PFSK-1 (cell line): ENCODE measurements around the gene ATP13A5.

ENCODE experiments used
- FOXP2 ChIP-seq: optimal IDR thresholded peaks from 2 replicates; pipeline ENCODE3; 2011; ENCODE audit warnings: borderline replicate concordance, control low read depth, inconsistent platforms; ENCODE audit not compliant: insufficient read depth; ENCODE audit errors: extremely low read length, extremely low read depth
- POLR2AphosphoS5 ChIP-seq: IDR thresholded peaks from 2 replicates; pipeline ENCODE4 v1.6.1; 2012; ENCODE audit warnings: low read depth, mild to moderate bottlenecking, control low read depth, low read length, moderate library complexity
- REST ChIP-seq, 2 experiments: IDR thresholded peaks; 2 replicates each; pipeline versions ENCODE4 v1.6.1 to v1.8.0; 2011 to 2012; ENCODE audit warnings: low read depth in 2 of 2, low read length in 2 of 2, control low read depth in 1 of 2, inconsistent platforms in 1 of 2, mild to moderate bottlenecking in 1 of 2, moderate library complexity in 1 of 2; ENCODE audit not compliant: insufficient read depth in 1 of 2
- SIN3A ChIP-seq: IDR thresholded peaks from 2 replicates; pipeline ENCODE4 v1.6.1; 2012; ENCODE audit warnings: mild to moderate bottlenecking, low read length, moderate library complexity, borderline replicate concordance; ENCODE audit not compliant: insufficient read depth
- TAF1 ChIP-seq: IDR thresholded peaks from 2 replicates; pipeline ENCODE4 v1.6.1; 2012; ENCODE audit warnings: low read length, control low read depth, borderline replicate concordance; ENCODE audit not compliant: insufficient read depth

- TF ChIP-seq POLR2AphosphoS5 (no peak), FOXP2 (no peak), REST (IDR thresholded peaks at IDR 0.05; ENCODE audit: insufficient read depth in 1 of 2, low read depth in 2 of 2, low read length in 2 of 2) (no peak), TAF1 (no peak), SIN3A (no peak)
These were observed 150.3 kb downstream of the ATP13A5 start for GRCh38 chr3:193228206-193228605.
